ENCODE data around the gene TCF7. TPM values are rescaled to one million over a fixed set of nuclear protein-coding genes. Genes with fewer than 3 reads are reported as not detected.

TCF7 gene
- total and polyA plus RNA-seq, 2 of the 13 experiments (the other 11 are each of a cell fraction or from before 2014, with no cell fraction given): 6.3 to 6.8 TPM

DNA sequence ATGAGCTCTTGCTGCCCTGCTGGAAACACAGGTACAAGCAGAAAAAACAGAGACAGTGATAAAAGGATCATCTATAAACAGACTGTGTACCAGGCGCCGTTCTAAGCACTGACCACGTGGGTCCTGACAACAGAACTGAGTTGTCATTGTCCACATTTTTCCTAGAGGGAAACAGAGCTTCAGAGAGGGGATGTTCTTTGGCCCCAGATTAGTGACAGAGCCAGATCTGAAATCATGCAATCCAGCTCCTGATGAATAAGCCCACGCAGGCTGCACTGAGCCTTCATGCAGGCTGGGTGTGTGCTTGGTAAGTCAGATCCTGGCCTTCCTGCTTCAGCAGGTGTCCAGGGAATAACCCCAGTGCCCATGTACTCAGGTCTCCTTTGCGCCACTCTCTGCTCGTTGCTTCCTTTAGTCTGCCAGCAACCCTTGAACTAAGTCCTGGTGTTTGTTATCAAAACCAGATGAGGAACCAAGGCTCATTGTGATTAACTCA is 22.8 kb upstream of the TCF7 start:
- DNase-seq (ENCODE audit: low spot score): peak; percentile 80
- ChIA-PET CTCF (ENCODE audit: low intra/inter-chr PET ratio, low total read pairs) (no interaction called here), POLR2A (interaction anchor here (0.8 to 5.5 kb wide), 8 partner anchors 8 to 73 kb away, joined by 3 to 43 read pairs (median 4); no protein-coding TSS in a partner anchor)
- H3K4me3 ChIP-seq (replicated peaks in 1 of 3; ENCODE audit: insufficient read depth in 1 of 3, low read depth in 2 of 3, low read length in 3 of 3): peak overlapping the region in 1 of 3 experiments; percentile 15; a peak in 2 of 6 replicates
- H3K4me1 ChIP-seq (ENCODE audit: insufficient read depth, low read length): peaks cover 95% of the 10 kb centered on the region
- no peaks in the 10 kb centered on the region for H3K79me2 ChIP-seq (ENCODE audit: insufficient read depth, low read length)
- no peaks in the 10 kb centered on the region for H3K27me3 ChIP-seq (ENCODE audit: control insufficient read depth in 1 of 2, insufficient read depth in 2 of 2, low read length in 2 of 2)
- H3K36me3 ChIP-seq (replicated peaks in 1 of 2; ENCODE audit: control insufficient read depth in 1 of 2, insufficient read depth in 2 of 2, low read length in 2 of 2): no peaks in the 10 kb centered on the region
- ATAC-seq: peak; percentile 74
- peak overlapping the region; percentile 27; the same call in 1 of the 2 replicates for H3K9ac ChIP-seq (ENCODE audit: insufficient read depth, low read depth, low read length)
- H3K27ac ChIP-seq (ENCODE audit: extremely low read length, insufficient read depth, low read length): peak overlapping the region; percentile 50
- in situ Hi-C loops (cut with HindIII; ENCODE audit: extremely low pct_ligation_motif_present, low pct_unique_long_range_greater_than_20kb) (no loop called here), intact Hi-C loops (cut with micrococcal nuclease; ENCODE audit: unreplicated experiment) (no loop called here)
- peak overlapping the region; percentile 56 for H3K4me2 ChIP-seq (ENCODE audit: low read depth, low read length)
- H4K20me1 ChIP-seq (ENCODE audit: insufficient read depth, low read length): no peaks in the 10 kb centered on the region
- BruUV-seq (replicated peaks): no TSS peak
- no peak overlapping the region for H2AFZ ChIP-seq (ENCODE audit: low read length)
- FAIRE-seq: peak; percentile 78
- WGBS (ENCODE audit: low lambda C conversion rate): 10% methylated on average over 5 of the region's 6 CpGs
- H3K9me3 ChIP-seq (ENCODE audit: low read length): no peaks in the 10 kb centered on the region
- TF ChIP-seq RAD51 (IDR thresholded peaks at IDR 0.05; ENCODE audit: borderline replicate concordance) (peak; percentile 25; the same call in 1 of the 2 replicates), CEBPG (CRISPR knock-in tag; IDR thresholded peaks at IDR 0.05) (peak; percentile 51; the same call in 1 of the 2 replicates), FOXP1 (IDR thresholded peaks at IDR 0.05) (no peak), FOXP1 (CRISPR knock-in tag; IDR thresholded peaks at IDR 0.05) (peak; percentile 35; the same call in 1 of the 2 replicates), MEIS1 (CRISPR knock-in tag; IDR thresholded peaks at IDR 0.05; ENCODE audit: borderline replicate concordance) (peak; percentile 36; the same call in 1 of the 2 replicates), ZEB1 (IDR thresholded peaks at IDR 0.05; ENCODE audit: insufficient replicate concordance, low read depth) (no peak), CHCHD3 (CRISPR knock-in tag; IDR thresholded peaks at IDR 0.05) (no peak), ETV6 (CRISPR knock-in tag; conservative IDR thresholded peaks at IDR 0.05) (no peak), POGZ (CRISPR knock-in tag; IDR thresholded peaks at IDR 0.05) (0 out of 2 replicates have a peak, but pooled peaks have one; percentile 40), PHF5A (CRISPR knock-in tag; IDR thresholded peaks at IDR 0.05; ENCODE audit: low read depth, unreplicated experiment) (no peak), SOX13 (IDR thresholded peaks at IDR 0.05) (no peak), SOX13 (CRISPR knock-in tag; conservative IDR thresholded peaks at IDR 0.05 in 1 of 2, IDR thresholded peaks at IDR 0.05 in 1 of 2) (peak in 1 of 2 experiments; percentile 76; a peak in 2 of 4 replicates), ZNF713 (CRISPR knock-in tag; IDR thresholded peaks at IDR 0.05) (no peak), ZNF343 (CRISPR knock-in tag; IDR thresholded peaks at IDR 0.05) (no peak)
- TF ChIP-seq, protein P1, sequence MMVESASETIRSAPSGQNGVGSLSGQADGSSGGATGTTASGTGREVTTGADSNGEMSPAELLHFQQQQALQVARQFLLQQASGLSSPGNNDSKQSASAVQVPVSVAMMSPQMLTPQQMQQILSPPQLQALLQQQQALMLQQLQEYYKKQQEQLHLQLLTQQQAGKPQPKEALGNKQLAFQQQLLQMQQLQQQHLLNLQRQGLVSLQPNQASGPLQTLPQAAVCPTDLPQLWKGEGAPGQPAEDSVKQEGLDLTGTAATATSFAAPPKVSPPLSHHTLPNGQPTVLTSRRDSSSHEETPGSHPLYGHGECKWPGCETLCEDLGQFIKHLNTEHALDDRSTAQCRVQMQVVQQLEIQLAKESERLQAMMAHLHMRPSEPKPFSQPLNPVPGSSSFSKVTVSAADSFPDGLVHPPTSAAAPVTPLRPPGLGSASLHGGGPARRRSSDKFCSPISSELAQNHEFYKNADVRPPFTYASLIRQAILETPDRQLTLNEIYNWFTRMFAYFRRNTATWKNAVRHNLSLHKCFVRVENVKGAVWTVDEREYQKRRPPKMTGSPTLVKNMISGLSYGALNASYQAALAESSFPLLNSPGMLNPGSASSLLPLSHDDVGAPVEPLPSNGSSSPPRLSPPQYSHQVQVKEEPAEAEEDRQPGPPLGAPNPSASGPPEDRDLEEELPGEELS (CRISPR knock-in tag; IDR thresholded peaks at IDR 0.05): peak; percentile 59
- TF ChIP-seq, protein P2, sequence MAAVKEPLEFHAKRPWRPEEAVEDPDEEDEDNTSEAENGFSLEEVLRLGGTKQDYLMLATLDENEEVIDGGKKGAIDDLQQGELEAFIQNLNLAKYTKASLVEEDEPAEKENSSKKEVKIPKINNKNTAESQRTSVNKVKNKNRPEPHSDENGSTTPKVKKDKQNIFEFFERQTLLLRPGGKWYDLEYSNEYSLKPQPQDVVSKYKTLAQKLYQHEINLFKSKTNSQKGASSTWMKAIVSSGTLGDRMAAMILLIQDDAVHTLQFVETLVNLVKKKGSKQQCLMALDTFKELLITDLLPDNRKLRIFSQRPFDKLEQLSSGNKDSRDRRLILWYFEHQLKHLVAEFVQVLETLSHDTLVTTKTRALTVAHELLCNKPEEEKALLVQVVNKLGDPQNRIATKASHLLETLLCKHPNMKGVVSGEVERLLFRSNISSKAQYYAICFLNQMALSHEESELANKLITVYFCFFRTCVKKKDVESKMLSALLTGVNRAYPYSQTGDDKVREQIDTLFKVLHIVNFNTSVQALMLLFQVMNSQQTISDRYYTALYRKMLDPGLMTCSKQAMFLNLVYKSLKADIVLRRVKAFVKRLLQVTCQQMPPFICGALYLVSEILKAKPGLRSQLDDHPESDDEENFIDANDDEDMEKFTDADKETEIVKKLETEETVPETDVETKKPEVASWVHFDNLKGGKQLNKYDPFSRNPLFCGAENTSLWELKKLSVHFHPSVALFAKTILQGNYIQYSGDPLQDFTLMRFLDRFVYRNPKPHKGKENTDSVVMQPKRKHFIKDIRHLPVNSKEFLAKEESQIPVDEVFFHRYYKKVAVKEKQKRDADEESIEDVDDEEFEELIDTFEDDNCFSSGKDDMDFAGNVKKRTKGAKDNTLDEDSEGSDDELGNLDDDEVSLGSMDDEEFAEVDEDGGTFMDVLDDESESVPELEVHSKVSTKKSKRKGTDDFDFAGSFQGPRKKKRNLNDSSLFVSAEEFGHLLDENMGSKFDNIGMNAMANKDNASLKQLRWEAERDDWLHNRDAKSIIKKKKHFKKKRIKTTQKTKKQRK (IDR thresholded peaks at IDR 0.05; ENCODE audit: low read length): no peak
- TF ChIP-seq, protein P3, sequence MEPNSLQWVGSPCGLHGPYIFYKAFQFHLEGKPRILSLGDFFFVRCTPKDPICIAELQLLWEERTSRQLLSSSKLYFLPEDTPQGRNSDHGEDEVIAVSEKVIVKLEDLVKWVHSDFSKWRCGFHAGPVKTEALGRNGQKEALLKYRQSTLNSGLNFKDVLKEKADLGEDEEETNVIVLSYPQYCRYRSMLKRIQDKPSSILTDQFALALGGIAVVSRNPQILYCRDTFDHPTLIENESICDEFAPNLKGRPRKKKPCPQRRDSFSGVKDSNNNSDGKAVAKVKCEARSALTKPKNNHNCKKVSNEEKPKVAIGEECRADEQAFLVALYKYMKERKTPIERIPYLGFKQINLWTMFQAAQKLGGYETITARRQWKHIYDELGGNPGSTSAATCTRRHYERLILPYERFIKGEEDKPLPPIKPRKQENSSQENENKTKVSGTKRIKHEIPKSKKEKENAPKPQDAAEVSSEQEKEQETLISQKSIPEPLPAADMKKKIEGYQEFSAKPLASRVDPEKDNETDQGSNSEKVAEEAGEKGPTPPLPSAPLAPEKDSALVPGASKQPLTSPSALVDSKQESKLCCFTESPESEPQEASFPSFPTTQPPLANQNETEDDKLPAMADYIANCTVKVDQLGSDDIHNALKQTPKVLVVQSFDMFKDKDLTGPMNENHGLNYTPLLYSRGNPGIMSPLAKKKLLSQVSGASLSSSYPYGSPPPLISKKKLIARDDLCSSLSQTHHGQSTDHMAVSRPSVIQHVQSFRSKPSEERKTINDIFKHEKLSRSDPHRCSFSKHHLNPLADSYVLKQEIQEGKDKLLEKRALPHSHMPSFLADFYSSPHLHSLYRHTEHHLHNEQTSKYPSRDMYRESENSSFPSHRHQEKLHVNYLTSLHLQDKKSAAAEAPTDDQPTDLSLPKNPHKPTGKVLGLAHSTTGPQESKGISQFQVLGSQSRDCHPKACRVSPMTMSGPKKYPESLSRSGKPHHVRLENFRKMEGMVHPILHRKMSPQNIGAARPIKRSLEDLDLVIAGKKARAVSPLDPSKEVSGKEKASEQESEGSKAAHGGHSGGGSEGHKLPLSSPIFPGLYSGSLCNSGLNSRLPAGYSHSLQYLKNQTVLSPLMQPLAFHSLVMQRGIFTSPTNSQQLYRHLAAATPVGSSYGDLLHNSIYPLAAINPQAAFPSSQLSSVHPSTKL (CRISPR knock-in tag; IDR thresholded peaks at IDR 0.05): peak; percentile 51; the same call in 1 of the 2 replicates

Measured in HepG2 (cell line).